Liver (tissue), 3 donors: ENCODE data around the gene AJM1.

Experiments
- ATF3 ChIP-seq: IDR thresholded peaks from 2 replicates; pipeline ENCODE4 v1.6.1; 2016; ENCODE audit warnings: antibody characterized with exemption
- CTCF ChIP-seq: fragments of 150-350 bp; IDR thresholded peaks from 2 replicates; pipeline ENCODE4 v1.5.1; 2017; ENCODE audit warnings: improper control_type of control experiment, low read depth, low read length; ENCODE audit not compliant: missing input control
- EGR1 ChIP-seq, 2 donors: IDR thresholded peaks; 2 replicates each; pipeline ENCODE4 v1.6.1; 2016 to 2018; ENCODE audit warnings: antibody characterized with exemption in 2 of 2, low read depth in 2 of 2
- HNF4G ChIP-seq: IDR thresholded peaks from 2 replicates; pipeline ENCODE4 v1.6.1; 2016; ENCODE audit warnings: antibody characterized with exemption
- REST ChIP-seq: IDR thresholded peaks from 2 replicates; pipeline ENCODE4 v1.6.1; 2016; ENCODE audit warnings: antibody characterized with exemption, mild to moderate bottlenecking
- SP1 ChIP-seq: IDR thresholded peaks from 2 replicates; pipeline ENCODE4 v1.6.1; 2018; ENCODE audit warnings: antibody characterized with exemption, mild to moderate bottlenecking
- YY1 ChIP-seq: IDR thresholded peaks from 2 replicates; pipeline ENCODE4 v1.6.1; 2016; ENCODE audit warnings: antibody characterized with exemption, mild to moderate bottlenecking
- donor health status: healthy.
- donor health status: healthy.

- TF ChIP-seq CTCF = peak; percentile 6
- no peak for TF ChIP-seq SP1
- peak; percentile 65 for TF ChIP-seq YY1
- no peak for TF ChIP-seq EGR1 (IDR thresholded peaks at IDR 0.05; ENCODE audit: low read depth in 2 of 2)
- TF ChIP-seq ATF3 = no peak
- no peak for TF ChIP-seq REST
- TF ChIP-seq HNF4G = no peak
Observed at GRCh38 chr9:136807281-136808074, 34.8 kb upstream of the AJM1 start, which contains the start of gene RABL6.
